Kidney (tissue), 14 donors: ENCODE measurements around the gene DNAH2. TPM values are rescaled to one million over a fixed set of nuclear protein-coding genes. Genes with fewer than 3 reads are reported as not detected.
A peak's percentile ranks its signal among the peaks of the same experiment; 100 is the strongest.

ENCODE experiments used
- DNase-seq, 5 donors: peaks; one replicate each; pipeline ENCODE4 v3.0.0-alpha.2; 2013 to 2020
- FAIRE-seq: peaks from 2 replicates; lab custom pipeline; 2012; peaks lifted over from hg19 to GRCh38; lab: Jason Lieb, UNC
- H3K27ac ChIP-seq, 2 donors: one replicate each; pipeline ENCODE4 v1.7.0; 2013; ENCODE audit warnings: low read depth in 2 of 2, low read length in 2 of 2, inconsistent platforms in 1 of 2
- H3K27me3 ChIP-seq: one replicate; pipeline ENCODE4 v1.7.1; 2013; ENCODE audit warnings: low read length, inconsistent platforms; ENCODE audit not compliant: control insufficient read depth, insufficient read depth
- H3K36me3 ChIP-seq, 3 donors: one replicate each; pipeline versions ENCODE4 v1.7.0 to v1.7.1; 2013; ENCODE audit warnings: low read length in 3 of 3, control low read depth in 1 of 3, inconsistent platforms in 1 of 3; ENCODE audit not compliant: insufficient read depth in 3 of 3, control insufficient read depth in 2 of 3
- H3K4me1 ChIP-seq, 3 donors: one replicate each; pipeline versions ENCODE4 v1.7.0 to v1.7.1; 2013; ENCODE audit warnings: low read length in 3 of 3, inconsistent platforms in 1 of 3, low read depth in 1 of 3; ENCODE audit not compliant: control insufficient read depth in 2 of 3, insufficient read depth in 2 of 3
- H3K4me3 ChIP-seq, 3 donors: one replicate each; pipeline versions ENCODE4 v1.7.0 to v1.8.1; 2013; ENCODE audit warnings: low read length in 3 of 3, control low read depth in 1 of 3, inconsistent platforms in 1 of 3
- H3K9ac ChIP-seq, 3 donors: one replicate each; pipeline versions ENCODE4 v1.7.0 to v1.7.1; 2013; ENCODE audit warnings: low read length in 3 of 3, control low read depth in 1 of 3, inconsistent platforms in 1 of 3
- H3K9me3 ChIP-seq, 3 donors: one replicate each; pipeline versions ENCODE4 v1.7.0 to v1.7.1; 2013; ENCODE audit warnings: low read length in 3 of 3, control low read depth in 1 of 3, inconsistent platforms in 1 of 3; ENCODE audit not compliant: control insufficient read depth in 2 of 3, insufficient read depth in 1 of 3
- CTCF ChIP-seq: IDR thresholded peaks from 3 replicates; pipeline ENCODE4 v1.5.1; 2012; ENCODE audit warnings: mild to moderate bottlenecking, moderate library complexity, borderline replicate concordance; ENCODE audit not compliant: insufficient read depth; ENCODE audit errors: extremely low read depth
- intact Hi-C: fragments of 100-400 bp; cut with DNase I; formaldehyde crosslinking; loops from one replicate; pipeline ENCODE4 v1.11.1; 2022
- polyA plus RNA-seq: library from polyadenylated mRNA; stranded (reverse); fragments of 350-450 nt; fragmentation: Illumina TruSeq; extraction: RNeasy Lipid Tissue Mini Kit (QIAGEN cat#74804); gene quantifications from one replicate; pipeline ENCODE4 v1.2.3, GENCODE V29; 2014; ENCODE audit warnings: low read depth, low replicate concordance; ENCODE audit not compliant: insufficient read depth
- total RNA-seq: library from RNA; stranded (reverse); fragmentation: NEBNext Ultra II Directional; extraction: Animal tissue kit (Norgen Biotek cat#: 25700); gene quantifications from one replicate; pipeline ENCODE4 v1.2.1, GENCODE V29; 2021
- donor health status: control.
- donor health status: control.
- donor health status: control.
- donor health status: control.
- donor health status: control.
- donor health status: DM: yes; HTN: yes; CAD: no.
- donor health status: Normal renal cell carcinoma (clear cell type).

Gene DNAH2
- total and polyA plus RNA-seq, 2 donors from 2014 or later = 0.17 to 0.66 TPM

- Histone ChIP-seq H3K27ac (peak overlapping the region; percentile 54 to 96), H3K36me3 (no peaks in the 10 kb centered on the region), H3K4me3 (peak overlapping the region; percentile 46 to 99 (median 98)), H3K9me3 (no peaks in the 10 kb centered on the region), H3K9ac (peak overlapping the region in 2 of 3 donors; percentile 5 to 96), H3K27me3 (no peaks in the 10 kb centered on the region), H3K4me1 (peaks cover 0 to 14% (median 7%) of the 10 kb centered on the region in 3 donors)
- no peak for FAIRE-seq
- no peak for TF ChIP-seq CTCF
- DNase-seq = peak in 1 of 5 donors; percentile 5
- intact Hi-C loops = no loop called here
Observed at GRCh38 chr17:7684851-7685532, 32.6 kb upstream of the DNAH2 start.

- H3K4me1 ChIP-seq = peaks cover 0 to 14% (median 7%) of the 10 kb centered on the region in 3 donors
Observed at GRCh38 chr17:7685533-7686221, 31.9 kb upstream of the DNAH2 start.

GRCh38 chr17:7686222-7687071, 31.1 kb upstream of the DNAH2 start:
- H3K9ac ChIP-seq = peak overlapping the region; percentile 91 to 96 (median 95)
- no peaks in the 10 kb centered on the region for H3K9me3 ChIP-seq
- no peaks in the 10 kb centered on the region for H3K36me3 ChIP-seq
- peak overlapping the region; percentile 96 to 99 (median 98) for H3K4me3 ChIP-seq
- no peak for FAIRE-seq
- H3K4me1 ChIP-seq = peaks cover 0 to 14% (median 7%) of the 10 kb centered on the region in 3 donors
- H3K27me3 ChIP-seq = no peaks in the 10 kb centered on the region
- H3K27ac ChIP-seq = peak overlapping the region; percentile 96
- intact Hi-C loops = no loop called here
- DNase-seq = peak; percentile 88 to 96 (median 91)
- no peak for TF ChIP-seq CTCF

More at GRCh38 chr17:7685533-7686221, 31.9 kb upstream of the DNAH2 start:
- H3K9ac ChIP-seq = peak overlapping the region; percentile 72 to 96 (median 91)
- peak; percentile 7 for TF ChIP-seq CTCF
- no peaks in the 10 kb centered on the region for H3K36me3 ChIP-seq
- H3K9me3 ChIP-seq = no peaks in the 10 kb centered on the region
- H3K27ac ChIP-seq = peak overlapping the region; percentile 96
- H3K4me3 ChIP-seq = peak overlapping the region; percentile 96 to 99 (median 98)
- FAIRE-seq (no peak), DNase-seq (peak; percentile 96 to 98 (median 97))
- intact Hi-C loops = no loop called here
- no peaks in the 10 kb centered on the region for H3K27me3 ChIP-seq
